HAP-1 (cell line): ENCODE data around the gene TBC1D9B.

Experiments used
- DNase-seq, 2 experiments: peaks; one replicate each; pipeline ENCODE4 v3.0.0-alpha.2; 2016 to 2020; ENCODE audit warnings: low spot score in 2 of 2
- H3K27me3 ChIP-seq: fragments of 250-450 bp; sonication (Bioruptor Pico); 2 replicates; pipeline ENCODE4 v1.5.1; 2020; ENCODE audit warnings: low read depth, mild to moderate bottlenecking, moderate library complexity
- H3K36me3 ChIP-seq: fragments of 250-450 bp; sonication (Bioruptor Pico); replicated peaks from 2 replicates; pipeline ENCODE4 v1.5.1; 2020; ENCODE audit warnings: mild to moderate bottlenecking
- H3K4me1 ChIP-seq: fragments of 250-450 bp; sonication (Bioruptor Pico); 2 replicates; pipeline ENCODE4 v1.5.1; 2020; ENCODE audit warnings: mild to moderate bottlenecking
- H3K4me3 ChIP-seq: fragments of 250-450 bp; sonication (Bioruptor Pico); 2 replicates; pipeline ENCODE4 v1.5.1; 2020; ENCODE audit warnings: mild to moderate bottlenecking, moderate library complexity
- H3K9me3 ChIP-seq: fragments of 250-450 bp; sonication (Bioruptor Pico); 2 replicates; pipeline ENCODE4 v1.5.1; 2020; ENCODE audit warnings: mild to moderate bottlenecking, moderate library complexity
- in situ Hi-C: fragments of 300-500 bp; cut with MboI; formaldehyde crosslinking; loops from 3 replicates; pipeline ENCODE4 v1.14.3; 2020; ENCODE audit warnings: low sequenced_read_pairs, inconsistent platforms, mixed read lengths

The TBC1D9B gene

GRCh38 chr5:179901915-179902762 lies 5.6 kb downstream of the TBC1D9B start:
- H3K4me3 ChIP-seq: no peak overlapping the region
- in situ Hi-C loops: no loop called here
- DNase-seq: no peak
- H3K4me1 ChIP-seq: peaks cover 4% of the 10 kb centered on the region; the same call in 1 of the 2 replicates
- H3K36me3 ChIP-seq: peaks cover 65% of the 10 kb centered on the region
- H3K27me3 ChIP-seq: no peaks in the 10 kb centered on the region
- no peaks in the 10 kb centered on the region for H3K9me3 ChIP-seq

GRCh38 chr5:179901462-179901861 lies 6.2 kb downstream of the TBC1D9B start:
- Histone ChIP-seq H3K4me1 (peaks cover under 1% of the 10 kb centered on the region; the same call in 1 of the 2 replicates), H3K4me3 (no peak overlapping the region), H3K27me3 (no peaks in the 10 kb centered on the region), H3K9me3 (no peaks in the 10 kb centered on the region), H3K36me3 (peaks cover 70% of the 10 kb centered on the region)
- no peak for DNase-seq
- in situ Hi-C loops: no loop called here

GRCh38 chr5:179900711-179901110 lies 7.0 kb downstream of the TBC1D9B start:
- in situ Hi-C loops: no loop called here
- H3K27me3 ChIP-seq: no peaks in the 10 kb centered on the region
- H3K4me1 ChIP-seq: peaks cover 6% of the 10 kb centered on the region
- peaks cover 67% of the 10 kb centered on the region for H3K36me3 ChIP-seq
- H3K9me3 ChIP-seq: no peaks in the 10 kb centered on the region
- DNase-seq: no peak
- H3K4me3 ChIP-seq: no peak overlapping the region

GRCh38 chr5:179900206-179900605 lies 7.5 kb downstream of the TBC1D9B start:
- Histone ChIP-seq H3K27me3 (no peaks in the 10 kb centered on the region), H3K4me3 (no peak overlapping the region), H3K4me1 (peaks cover 7% of the 10 kb centered on the region), H3K36me3 (peaks cover 70% of the 10 kb centered on the region), H3K9me3 (no peaks in the 10 kb centered on the region)
- DNase-seq: no peak
- in situ Hi-C loops: no loop called here

GRCh38 chr5:179895861-179896260 lies 11.8 kb downstream of the TBC1D9B start:
- no peaks in the 10 kb centered on the region for H3K27me3 ChIP-seq
- no peak overlapping the region for H3K4me3 ChIP-seq
- H3K36me3 ChIP-seq: peaks cover 85% of the 10 kb centered on the region
- peak in 1 of 2 experiments; percentile 15 for DNase-seq
- in situ Hi-C loops: no loop called here
- H3K9me3 ChIP-seq: no peaks in the 10 kb centered on the region
- H3K4me1 ChIP-seq: peaks cover 7% of the 10 kb centered on the region

GRCh38 chr5:179893958-179894895 lies 13.5 kb downstream of the TBC1D9B start:
- Histone ChIP-seq H3K36me3 (peaks cover 89% of the 10 kb centered on the region), H3K4me3 (no peak overlapping the region), H3K27me3 (no peaks in the 10 kb centered on the region), H3K9me3 (no peaks in the 10 kb centered on the region), H3K4me1 (peaks cover 7% of the 10 kb centered on the region)
- in situ Hi-C loops: no loop called here
- DNase-seq: no peak

GRCh38 chr5:179893076-179893957 lies 14.4 kb downstream of the TBC1D9B start:
- peaks cover 7% of the 10 kb centered on the region for H3K4me1 ChIP-seq
- H3K27me3 ChIP-seq: no peaks in the 10 kb centered on the region
- H3K4me3 ChIP-seq: no peak overlapping the region
- H3K36me3 ChIP-seq: peaks cover 86% of the 10 kb centered on the region
- H3K9me3 ChIP-seq: no peaks in the 10 kb centered on the region
- in situ Hi-C loops: no loop called here
- DNase-seq: no peak

- in situ Hi-C loops: no loop called here
- no peak for DNase-seq
- H3K36me3 ChIP-seq: peaks cover 88% of the 10 kb centered on the region
- no peak overlapping the region for H3K4me3 ChIP-seq
- H3K9me3 ChIP-seq: no peaks in the 10 kb centered on the region
- H3K4me1 ChIP-seq: peaks cover 7% of the 10 kb centered on the region
- no peaks in the 10 kb centered on the region for H3K27me3 ChIP-seq
Observed at GRCh38 chr5:179892255-179892654, 15.4 kb downstream of the TBC1D9B start.

- H3K9me3 ChIP-seq: no peaks in the 10 kb centered on the region
- peaks cover 91% of the 10 kb centered on the region for H3K36me3 ChIP-seq
- H3K27me3 ChIP-seq: no peaks in the 10 kb centered on the region
- H3K4me1 ChIP-seq: peaks cover 4% of the 10 kb centered on the region
- no peak overlapping the region for H3K4me3 ChIP-seq
- no peak for DNase-seq
- in situ Hi-C loops: no loop called here
Observed at GRCh38 chr5:179890751-179891682, 16.7 kb downstream of the TBC1D9B start.

GRCh38 chr5:179889885-179890284 lies 17.8 kb downstream of the TBC1D9B start:
- H3K4me3 ChIP-seq: no peak overlapping the region
- H3K27me3 ChIP-seq: no peaks in the 10 kb centered on the region
- in situ Hi-C loops: no loop called here
- no peak for DNase-seq
- no peaks in the 10 kb centered on the region for H3K4me1 ChIP-seq
- H3K9me3 ChIP-seq: no peaks in the 10 kb centered on the region
- peaks cover 95% of the 10 kb centered on the region for H3K36me3 ChIP-seq

- DNase-seq: no peak
- in situ Hi-C loops: no loop called here
- Histone ChIP-seq H3K4me3 (no peak overlapping the region), H3K27me3 (no peaks in the 10 kb centered on the region), H3K9me3 (peaks cover 4% of the 10 kb centered on the region), H3K36me3 (peaks cover 88% of the 10 kb centered on the region), H3K4me1 (no peaks in the 10 kb centered on the region)
Observed at GRCh38 chr5:179887802-179888201, 19.9 kb downstream of the TBC1D9B start.

GRCh38 chr5:179887095-179887494 lies 20.6 kb downstream of the TBC1D9B start:
- H3K27me3 ChIP-seq: no peaks in the 10 kb centered on the region
- no peak overlapping the region for H3K4me3 ChIP-seq
- H3K9me3 ChIP-seq: peaks cover 9% of the 10 kb centered on the region
- H3K4me1 ChIP-seq: no peaks in the 10 kb centered on the region
- no peak for DNase-seq
- peaks cover 86% of the 10 kb centered on the region for H3K36me3 ChIP-seq
- in situ Hi-C loops: no loop called here
